ENCODE results near the gene OLA1. TPM values are rescaled to one million over a fixed set of nuclear protein-coding genes. Genes with fewer than 3 reads are reported as not detected.

OLA1 gene
- total and polyA plus RNA-seq, 2 experiments from 2014 or later = 94.0 to 150 TPM

DNA sequence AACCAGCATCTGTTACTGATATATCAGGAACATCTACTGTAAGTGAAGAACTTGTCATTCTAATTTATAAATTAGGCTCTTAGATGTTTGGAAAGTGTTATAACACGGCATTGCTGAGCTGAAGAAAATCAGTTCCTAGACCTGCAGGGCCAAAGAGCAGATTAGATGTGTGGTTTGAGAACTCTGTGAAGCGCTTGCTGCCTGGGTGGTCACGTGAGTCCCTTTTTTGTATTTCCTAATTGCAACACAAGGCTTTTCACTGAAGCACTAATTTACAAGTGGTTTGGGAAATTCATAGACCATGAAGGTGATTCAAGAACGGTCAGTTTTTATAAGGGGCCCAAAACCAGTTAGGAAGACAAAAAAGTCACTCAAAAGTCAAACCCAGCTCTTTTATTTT, 176.3 kb downstream of the OLA1 start:
- no peak overlapping the region for H3K4me3 ChIP-seq
- H3K4me1 ChIP-seq (ENCODE audit: low read depth) = no peaks in the 10 kb centered on the region
- no peaks in the 10 kb centered on the region for H3K9me3 ChIP-seq (ENCODE audit: low read depth)
- H3K36me3 ChIP-seq = peaks cover 3% of the 10 kb centered on the region
- TF ChIP-seq, protein P1, sequence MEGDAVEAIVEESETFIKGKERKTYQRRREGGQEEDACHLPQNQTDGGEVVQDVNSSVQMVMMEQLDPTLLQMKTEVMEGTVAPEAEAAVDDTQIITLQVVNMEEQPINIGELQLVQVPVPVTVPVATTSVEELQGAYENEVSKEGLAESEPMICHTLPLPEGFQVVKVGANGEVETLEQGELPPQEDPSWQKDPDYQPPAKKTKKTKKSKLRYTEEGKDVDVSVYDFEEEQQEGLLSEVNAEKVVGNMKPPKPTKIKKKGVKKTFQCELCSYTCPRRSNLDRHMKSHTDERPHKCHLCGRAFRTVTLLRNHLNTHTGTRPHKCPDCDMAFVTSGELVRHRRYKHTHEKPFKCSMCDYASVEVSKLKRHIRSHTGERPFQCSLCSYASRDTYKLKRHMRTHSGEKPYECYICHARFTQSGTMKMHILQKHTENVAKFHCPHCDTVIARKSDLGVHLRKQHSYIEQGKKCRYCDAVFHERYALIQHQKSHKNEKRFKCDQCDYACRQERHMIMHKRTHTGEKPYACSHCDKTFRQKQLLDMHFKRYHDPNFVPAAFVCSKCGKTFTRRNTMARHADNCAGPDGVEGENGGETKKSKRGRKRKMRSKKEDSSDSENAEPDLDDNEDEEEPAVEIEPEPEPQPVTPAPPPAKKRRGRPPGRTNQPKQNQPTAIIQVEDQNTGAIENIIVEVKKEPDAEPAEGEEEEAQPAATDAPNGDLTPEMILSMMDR (IDR thresholded peaks at IDR 0.05; ENCODE audit: low read depth, low read length) = no peak
- no peaks in the 10 kb centered on the region for H3K27me3 ChIP-seq
- no peak overlapping the region for H3K27ac ChIP-seq
- DNase-seq (ENCODE audit: low read depth in 1 of 2, low spot score in 1 of 2) = no peak

GRCh38 chr2:174071321-174071720, 177.0 kb downstream of the OLA1 start:
- Histone ChIP-seq H3K4me1 (ENCODE audit: low read depth) (no peaks in the 10 kb centered on the region), H3K9me3 (ENCODE audit: low read depth) (no peaks in the 10 kb centered on the region), H3K27me3 (no peaks in the 10 kb centered on the region), H3K4me3 (no peak overlapping the region), H3K36me3 (peaks cover 3% of the 10 kb centered on the region), H3K27ac (no peak overlapping the region)
- TF ChIP-seq, protein P1 (IDR thresholded peaks at IDR 0.05; ENCODE audit: low read depth, low read length) = no peak
- no peak for DNase-seq (ENCODE audit: low read depth in 1 of 2, low spot score in 1 of 2)

GRCh38 chr2:174070281-174070680, 178.1 kb downstream of the OLA1 start:
- Histone ChIP-seq H3K27ac (no peak overlapping the region), H3K4me3 (no peak overlapping the region), H3K27me3 (no peaks in the 10 kb centered on the region), H3K9me3 (ENCODE audit: low read depth) (no peaks in the 10 kb centered on the region), H3K36me3 (peaks cover 2% of the 10 kb centered on the region), H3K4me1 (ENCODE audit: low read depth) (no peaks in the 10 kb centered on the region)
- TF ChIP-seq, protein P1 (IDR thresholded peaks at IDR 0.05; ENCODE audit: low read depth, low read length) = no peak
- no peak for DNase-seq (ENCODE audit: low read depth in 1 of 2, low spot score in 1 of 2)

GRCh38 chr2:174067815-174068214, 180.5 kb downstream of the OLA1 start:
- H3K9me3 ChIP-seq (ENCODE audit: low read depth) = no peaks in the 10 kb centered on the region
- no peaks in the 10 kb centered on the region for H3K36me3 ChIP-seq
- no peak overlapping the region for H3K27ac ChIP-seq
- no peaks in the 10 kb centered on the region for H3K27me3 ChIP-seq
- DNase-seq (ENCODE audit: low read depth in 1 of 2, low spot score in 1 of 2) = no peak
- TF ChIP-seq, protein P1 (IDR thresholded peaks at IDR 0.05; ENCODE audit: low read depth, low read length) = no peak
- H3K4me3 ChIP-seq = no peak overlapping the region
- peaks cover 9% of the 10 kb centered on the region for H3K4me1 ChIP-seq (ENCODE audit: low read depth)

DNA sequence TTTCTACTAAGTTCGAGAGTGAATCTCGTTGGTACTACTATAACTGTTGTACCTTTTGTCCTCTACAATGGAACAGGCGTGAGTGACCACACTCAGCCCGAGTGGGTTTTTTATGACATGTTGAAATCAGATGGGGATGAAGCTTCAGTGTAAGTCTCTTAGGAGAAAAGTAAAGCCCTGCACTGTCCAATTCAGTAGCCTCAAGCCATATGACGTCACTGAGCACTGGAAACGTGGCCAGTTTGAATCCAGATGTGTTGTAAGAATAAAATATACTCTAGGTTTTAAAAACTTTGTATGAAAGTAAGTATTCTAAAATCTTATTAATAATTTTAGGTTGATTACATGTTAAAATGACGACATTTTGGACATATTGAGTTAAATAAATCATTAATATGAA, 181.5 kb downstream of the OLA1 start:
- TF ChIP-seq, protein P1 (IDR thresholded peaks at IDR 0.05; ENCODE audit: low read depth, low read length) = no peak

More for the DNA sequence above, 181.5 kb downstream of the OLA1 start:
- no peaks in the 10 kb centered on the region for H3K9me3 ChIP-seq (ENCODE audit: low read depth)
- H3K27ac ChIP-seq = no peak overlapping the region
- DNase-seq (ENCODE audit: low read depth in 1 of 2, low spot score in 1 of 2) = no peak
- H3K4me3 ChIP-seq = no peak overlapping the region
- H3K4me1 ChIP-seq (ENCODE audit: low read depth) = peaks cover 13% of the 10 kb centered on the region
- H3K27me3 ChIP-seq = no peaks in the 10 kb centered on the region
- no peaks in the 10 kb centered on the region for H3K36me3 ChIP-seq

Measured in cardiac muscle cell (in vitro differentiated cells and primary cell).